H9 (cell line): ENCODE results near the gene OPRL1. TPM values are rescaled to one million over a fixed set of nuclear protein-coding genes. Genes with fewer than 3 reads are reported as not detected.
"Not testable (repeated sequence)": the region's sequence is repeated elsewhere in the genome, so short reads cannot be mapped to it uniquely, and the experiment has no call there.

Experiments used
- DNase-seq: peaks from one replicate; pipeline ENCODE4 v3.0.0-alpha.2; 2017
- H2AFZ ChIP-seq: one replicate; pipeline ENCODE4 v1.6.1; 2013; ENCODE audit warnings: mild to moderate bottlenecking, low read length, control low read depth, moderate library complexity
- H2AK5ac ChIP-seq: 2 replicates; pipeline ENCODE4 v1.6.1; 2013; ENCODE audit warnings: low read length, control low read depth, mixed read lengths; ENCODE audit not compliant: insufficient read length
- H2BK120ac ChIP-seq: one replicate; pipeline ENCODE4 v1.6.1; 2013; ENCODE audit warnings: low read depth, mild to moderate bottlenecking, low read length, control low read depth, inconsistent platforms; ENCODE audit not compliant: poor library complexity, severe bottlenecking
- H2BK12ac ChIP-seq: 2 replicates; pipeline ENCODE4 v1.6.1; 2013; ENCODE audit warnings: low read length, control low read depth, mixed read lengths, low read depth; ENCODE audit not compliant: insufficient read length
- H2BK15ac ChIP-seq: 2 replicates; pipeline ENCODE4 v1.6.1; 2013; ENCODE audit warnings: low read depth, low read length, control low read depth
- H2BK20ac ChIP-seq: one replicate; pipeline ENCODE4 v1.6.1; 2013; ENCODE audit warnings: low read depth, mild to moderate bottlenecking, low read length, control low read depth, inconsistent platforms; ENCODE audit not compliant: poor library complexity, severe bottlenecking
- H2BK5ac ChIP-seq: 2 replicates; pipeline ENCODE4 v1.6.1; 2013; ENCODE audit warnings: low read length, control low read depth, mixed read lengths; ENCODE audit not compliant: insufficient read length
- H3K14ac ChIP-seq: 2 replicates; pipeline ENCODE4 v1.6.1; 2013; ENCODE audit warnings: low read length, control low read depth; ENCODE audit not compliant: insufficient read depth
- H3K18ac ChIP-seq: 2 replicates; pipeline ENCODE4 v1.6.1; 2013; ENCODE audit warnings: low read depth, mild to moderate bottlenecking, mixed read lengths, low read length, control low read depth; ENCODE audit not compliant: insufficient read length
- H3K23ac ChIP-seq: 2 replicates; pipeline ENCODE4 v1.6.1; 2013; ENCODE audit warnings: low read length, control low read depth, mixed read lengths, low read depth; ENCODE audit not compliant: insufficient read length
- H3K23me2 ChIP-seq: 2 replicates; pipeline ENCODE4 v1.6.1; 2013; ENCODE audit warnings: low read depth, mild to moderate bottlenecking, mixed read lengths, low read length, control low read depth; ENCODE audit not compliant: insufficient read length, poor library complexity, severe bottlenecking
- H3K27ac ChIP-seq: 2 replicates; pipeline ENCODE4 v1.5.1; 2013; ENCODE audit warnings: low read length, control low read depth, mixed read lengths, low read depth; ENCODE audit not compliant: insufficient read length
- H3K27me3 ChIP-seq: 2 replicates; pipeline ENCODE4 v1.6.1; 2013; ENCODE audit warnings: low read length, control low read depth, inconsistent platforms; ENCODE audit not compliant: insufficient read depth
- H3K4ac ChIP-seq: 2 replicates; pipeline ENCODE4 v1.6.1; 2013; ENCODE audit warnings: low read depth, mild to moderate bottlenecking, control low read depth, inconsistent platforms, low read length, moderate library complexity
- H3K4me1 ChIP-seq: 2 replicates; pipeline ENCODE4 v1.6.1; 2013; ENCODE audit warnings: low read length, control low read depth, inconsistent platforms; ENCODE audit not compliant: insufficient read depth
- H3K4me2 ChIP-seq: 2 replicates; pipeline ENCODE4 v1.6.1; 2013; ENCODE audit warnings: low read length, control low read depth, mixed read lengths; ENCODE audit not compliant: insufficient read length, insufficient read depth
- H3K56ac ChIP-seq: 2 replicates; pipeline ENCODE4 v1.6.1; 2013; ENCODE audit warnings: low read depth, mild to moderate bottlenecking, mixed read lengths, low read length, control low read depth; ENCODE audit not compliant: insufficient read length
- H3K79me1 ChIP-seq: 2 replicates; pipeline ENCODE4 v1.6.1; 2013; ENCODE audit warnings: low read depth, mild to moderate bottlenecking, moderate library complexity, low read length, control low read depth, inconsistent platforms; ENCODE audit not compliant: insufficient read depth, poor library complexity, severe bottlenecking
- H3K79me2 ChIP-seq: 2 replicates; pipeline ENCODE4 v1.6.1; 2013; ENCODE audit warnings: low read length, control low read depth, inconsistent platforms; ENCODE audit not compliant: insufficient read depth
- H3K9ac ChIP-seq: 2 replicates; pipeline ENCODE4 v1.6.1; 2013; ENCODE audit warnings: low read length, control low read depth, mixed read lengths; ENCODE audit not compliant: insufficient read length; ENCODE audit errors: extremely low read depth
- H3K9me3 ChIP-seq: one replicate; pipeline ENCODE4 v1.6.1; 2013; ENCODE audit warnings: low read depth, low read length, inconsistent platforms; ENCODE audit not compliant: control insufficient read depth
- H3T11ph ChIP-seq: one replicate; pipeline ENCODE4 v1.6.1; 2013; ENCODE audit warnings: mild to moderate bottlenecking, low read length, control low read depth, inconsistent platforms
- H4K20me1 ChIP-seq: one replicate; pipeline ENCODE4 v1.6.1; 2013; ENCODE audit not compliant: control insufficient read depth, insufficient read length, insufficient read depth
- H4K5ac ChIP-seq: 2 replicates; pipeline ENCODE4 v1.6.1; 2013; ENCODE audit warnings: low read depth, mild to moderate bottlenecking, mixed read lengths, low read length, control low read depth; ENCODE audit not compliant: insufficient read length
- H4K8ac ChIP-seq: replicated peaks from 2 replicates; pipeline ENCODE4 v1.6.1; 2013; ENCODE audit warnings: low read length, control low read depth, mixed read lengths, low read depth; ENCODE audit not compliant: insufficient read length
- H4K91ac ChIP-seq: 2 replicates; pipeline ENCODE4 v1.6.1; 2013; ENCODE audit warnings: low read depth, mild to moderate bottlenecking, moderate library complexity, mixed read lengths, low read length, control low read depth; ENCODE audit not compliant: insufficient read length
- H3K27ac Mint-ChIP-seq, 3 experiments: 2 replicates in 2 of 3; 3 replicates in 1 of 3; pipeline ENCODE4 v1.8.0; 2020 to 2021; ENCODE audit warnings: mixed read lengths in 3 of 3, mild to moderate bottlenecking in 1 of 3, moderate library complexity in 1 of 3
- H3K27me3 Mint-ChIP-seq: 2 replicates; pipeline ENCODE4 v1.8.0; 2021; ENCODE audit warnings: low read depth, mild to moderate bottlenecking, moderate library complexity, mixed read lengths
- H3K36me3 Mint-ChIP-seq, 3 experiments: 2 replicates in 2 of 3; 3 replicates in 1 of 3; pipeline ENCODE4 v1.8.0; 2020 to 2021; ENCODE audit warnings: low read depth in 3 of 3, mixed read lengths in 3 of 3; ENCODE audit not compliant: insufficient read depth in 1 of 3
- H3K4me1 Mint-ChIP-seq, 2 experiments: 2 replicates each; pipeline ENCODE4 v1.8.0; 2020; ENCODE audit warnings: mixed read lengths in 2 of 2
- H3K4me3 Mint-ChIP-seq, 2 experiments: 2 replicates in 1 of 2; 3 replicates in 1 of 2; pipeline ENCODE4 v1.8.0; 2020 to 2021; ENCODE audit warnings: mild to moderate bottlenecking in 2 of 2, mixed read lengths in 2 of 2, moderate library complexity in 1 of 2
- H3K9me3 Mint-ChIP-seq, 2 experiments: 2 replicates in 1 of 2; 3 replicates in 1 of 2; pipeline ENCODE4 v1.8.0; 2020; ENCODE audit warnings: mild to moderate bottlenecking in 2 of 2, mixed read lengths in 2 of 2, moderate library complexity in 1 of 2
- total RNA-seq: library from RNA; stranded (reverse); gene quantifications from 2 replicates; pipeline ENCODE4 v1.2.1, GENCODE V29; 2021

OPRL1 gene
- total RNA-seq, 1 experiment from 2014 or later, result 0.90 TPM

DNA sequence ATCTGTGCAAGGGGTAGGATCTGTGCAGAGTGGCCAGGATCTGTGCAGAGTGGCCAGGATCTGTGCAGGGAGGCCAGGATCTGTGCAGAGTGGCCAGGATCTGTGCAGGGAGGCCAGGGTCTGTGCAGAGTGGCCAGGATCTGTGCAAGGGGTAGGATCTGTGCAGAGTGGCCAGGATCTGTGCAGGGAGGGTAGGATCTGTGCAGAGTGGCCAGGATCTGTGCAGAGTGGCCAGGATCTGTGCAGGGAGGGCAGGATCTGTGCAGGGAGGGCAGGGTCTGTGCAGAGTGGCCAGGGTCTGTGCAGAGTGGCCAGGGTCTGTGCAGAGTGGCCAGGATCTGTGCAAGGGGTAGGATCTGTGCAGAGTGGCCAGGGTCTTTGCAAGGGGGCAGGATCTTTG lies 8.7 kb downstream of the OPRL1 start:
- DNase-seq, H3K9me3 Mint-ChIP-seq, H3K23me2 ChIP-seq, H2BK12ac ChIP-seq, H3K14ac ChIP-seq, H4K91ac ChIP-seq, H2BK20ac ChIP-seq, H2AFZ ChIP-seq, H3K9ac ChIP-seq, H4K5ac ChIP-seq, H2BK15ac ChIP-seq, H3K23ac ChIP-seq, H3K4me2 ChIP-seq, H3K27ac Mint-ChIP-seq, H3K27me3 ChIP-seq, H4K8ac ChIP-seq, H3K27ac ChIP-seq, H3K79me1 ChIP-seq, H3K9me3 ChIP-seq, H3K79me2 ChIP-seq, H2BK5ac ChIP-seq, H3K36me3 Mint-ChIP-seq, H3K4ac ChIP-seq, H3T11ph ChIP-seq, H3K4me1 ChIP-seq, H2AK5ac ChIP-seq, H2BK120ac ChIP-seq, H3K56ac ChIP-seq, H4K20me1 ChIP-seq, H3K18ac ChIP-seq: not testable (repeated sequence)
- Mint-ChIP-seq H3K4me3 (peak overlapping the region in 1 of 2 experiments; percentile 1; a peak in 1 of 5 replicates), H3K27me3 (peaks cover 54% of the 10 kb centered on the region), H3K4me1 (peaks cover 9 to 20% of the 10 kb centered on the region in 2 experiments)
